BE2C (cell line): ENCODE data around the gene CDH4.
"Not testable (repeated sequence)": the region's sequence is repeated elsewhere in the genome, so short reads cannot be mapped to it uniquely, and the experiment has no call there.

Experiments used
- DNase-seq: peaks from one replicate; pipeline ENCODE4 v3.0.0-alpha.2; 2020
- H3K27me3 ChIP-seq: fragments of 250-450 bp; sonication (Bioruptor Pico); 2 replicates; pipeline ENCODE4 v1.5.1; 2020; ENCODE audit warnings: mild to moderate bottlenecking
- H3K36me3 ChIP-seq: fragments of 250-450 bp; sonication (Bioruptor Pico); 2 replicates; pipeline ENCODE4 v1.5.1; 2020; ENCODE audit warnings: mild to moderate bottlenecking
- H3K4me1 ChIP-seq: fragments of 250-450 bp; sonication (Bioruptor Pico); 2 replicates; pipeline ENCODE4 v1.5.1; 2020
- H3K4me3 ChIP-seq: 2 replicates; pipeline ENCODE4 v1.5.1; 2011; ENCODE audit warnings: low read depth, low read length
- H3K9me3 ChIP-seq: fragments of 250-450 bp; sonication (Bioruptor Pico); 2 replicates; pipeline ENCODE4 v1.5.1; 2020
- TF ChIP-seq, protein P1 (sequence below): IDR thresholded peaks from 2 replicates; pipeline ENCODE4 v1.5.1; 2012; ENCODE audit warnings: mild to moderate bottlenecking, low read depth, low read length

The CDH4 gene

DNA sequence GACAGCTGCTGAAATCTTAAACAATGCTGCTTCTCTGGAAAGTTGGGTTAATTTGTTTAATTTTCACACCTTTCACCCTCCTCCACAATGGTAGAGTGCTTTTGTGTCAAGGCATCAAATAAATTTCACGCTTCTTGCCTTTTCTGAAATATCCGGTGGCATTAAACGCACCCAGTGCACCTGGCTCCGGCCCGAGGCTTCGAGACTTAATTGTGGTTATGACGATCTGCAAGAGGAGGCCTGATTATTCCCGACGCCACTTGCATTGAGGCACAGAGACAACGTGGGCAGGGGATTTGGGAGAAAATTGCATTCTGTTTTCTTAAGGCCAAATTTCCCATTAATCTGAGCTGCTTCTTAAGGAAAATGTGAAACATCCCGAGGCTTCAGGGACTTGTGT lies 152.2 kb downstream of the CDH4 start:
- TF ChIP-seq, protein P1, sequence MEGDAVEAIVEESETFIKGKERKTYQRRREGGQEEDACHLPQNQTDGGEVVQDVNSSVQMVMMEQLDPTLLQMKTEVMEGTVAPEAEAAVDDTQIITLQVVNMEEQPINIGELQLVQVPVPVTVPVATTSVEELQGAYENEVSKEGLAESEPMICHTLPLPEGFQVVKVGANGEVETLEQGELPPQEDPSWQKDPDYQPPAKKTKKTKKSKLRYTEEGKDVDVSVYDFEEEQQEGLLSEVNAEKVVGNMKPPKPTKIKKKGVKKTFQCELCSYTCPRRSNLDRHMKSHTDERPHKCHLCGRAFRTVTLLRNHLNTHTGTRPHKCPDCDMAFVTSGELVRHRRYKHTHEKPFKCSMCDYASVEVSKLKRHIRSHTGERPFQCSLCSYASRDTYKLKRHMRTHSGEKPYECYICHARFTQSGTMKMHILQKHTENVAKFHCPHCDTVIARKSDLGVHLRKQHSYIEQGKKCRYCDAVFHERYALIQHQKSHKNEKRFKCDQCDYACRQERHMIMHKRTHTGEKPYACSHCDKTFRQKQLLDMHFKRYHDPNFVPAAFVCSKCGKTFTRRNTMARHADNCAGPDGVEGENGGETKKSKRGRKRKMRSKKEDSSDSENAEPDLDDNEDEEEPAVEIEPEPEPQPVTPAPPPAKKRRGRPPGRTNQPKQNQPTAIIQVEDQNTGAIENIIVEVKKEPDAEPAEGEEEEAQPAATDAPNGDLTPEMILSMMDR, result no peak
- Histone ChIP-seq H3K4me3 (no peak overlapping the region), H3K36me3 (no peaks in the 10 kb centered on the region), H3K9me3 (peaks cover 2% of the 10 kb centered on the region; the same call in 1 of the 2 replicates), H3K27me3 (no peaks in the 10 kb centered on the region), H3K4me1 (no peaks in the 10 kb centered on the region)
- DNase-seq, result no peak

DNA sequence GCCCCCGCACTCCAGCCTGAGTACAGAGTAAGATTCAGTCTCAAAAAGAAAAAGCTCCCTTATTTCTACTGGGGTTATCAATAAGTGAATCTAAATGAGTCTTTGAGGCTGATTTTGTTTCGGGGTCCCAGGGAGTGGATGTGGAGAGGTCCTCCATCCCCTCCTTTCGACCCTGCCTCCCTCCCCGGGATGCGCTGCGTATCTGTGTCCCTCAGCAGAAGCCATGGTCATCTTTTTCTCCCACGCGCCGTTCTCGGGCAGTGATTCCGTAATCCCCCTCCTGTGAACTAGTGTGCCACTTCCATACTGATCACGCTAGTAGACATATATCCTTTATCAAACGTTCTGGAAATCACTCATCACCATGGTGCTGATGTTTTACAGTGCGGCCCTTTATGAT lies 152.9 kb downstream of the CDH4 start:
- H3K4me3 ChIP-seq, result no peak overlapping the region
- no peaks in the 10 kb centered on the region for H3K4me1 ChIP-seq
- H3K36me3 ChIP-seq, result no peaks in the 10 kb centered on the region
- H3K9me3 ChIP-seq, result peaks cover 2% of the 10 kb centered on the region; the same call in 1 of the 2 replicates
- TF ChIP-seq, protein P1, result no peak
- H3K27me3 ChIP-seq, result no peaks in the 10 kb centered on the region
- no peak for DNase-seq

DNA sequence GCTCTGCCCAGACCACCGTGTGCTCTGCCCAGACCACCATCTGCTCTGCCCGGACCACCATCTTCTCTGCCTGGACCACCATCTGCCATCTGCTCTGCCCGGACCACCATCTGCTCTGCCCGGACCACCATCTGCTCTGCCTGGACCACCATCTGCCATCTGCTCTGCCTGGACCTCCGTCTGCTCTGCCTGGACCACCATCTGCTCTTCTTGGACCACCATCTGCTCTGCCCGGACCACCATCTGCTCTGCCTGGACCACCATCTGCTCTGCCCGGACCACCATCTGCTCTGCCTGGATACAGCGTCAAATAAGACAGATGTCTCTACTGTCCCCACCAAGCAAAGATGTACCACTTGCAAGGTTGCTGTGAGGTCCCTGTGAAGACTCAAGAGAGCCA lies 154.7 kb downstream of the CDH4 start:
- H3K36me3 ChIP-seq, H3K9me3 ChIP-seq, H3K27me3 ChIP-seq, H3K4me1 ChIP-seq, H3K4me3 ChIP-seq, DNase-seq: not testable (repeated sequence)

DNA sequence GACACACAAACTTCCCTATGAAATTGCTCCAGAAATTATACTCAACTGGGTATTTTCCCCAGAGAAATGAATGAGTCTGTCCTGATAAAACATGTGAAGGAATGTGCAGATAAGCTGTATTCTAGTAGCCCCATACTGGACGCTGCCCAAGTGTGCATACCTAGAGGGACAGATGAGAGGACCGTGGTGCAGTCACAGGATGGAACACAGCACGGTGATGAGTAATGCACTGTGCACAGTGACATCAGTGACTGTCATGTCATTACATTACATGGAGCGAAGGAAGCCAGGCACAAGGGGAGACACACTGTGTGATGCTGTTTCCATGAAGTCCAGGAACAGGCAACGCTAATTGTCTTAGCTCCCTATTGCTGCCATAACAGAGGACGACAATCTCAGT lies 155.5 kb downstream of the CDH4 start:
- H3K9me3 ChIP-seq, result no peaks in the 10 kb centered on the region; the same call in 1 of the 2 replicates
- no peaks in the 10 kb centered on the region for H3K27me3 ChIP-seq
- no peak for DNase-seq

DNA sequence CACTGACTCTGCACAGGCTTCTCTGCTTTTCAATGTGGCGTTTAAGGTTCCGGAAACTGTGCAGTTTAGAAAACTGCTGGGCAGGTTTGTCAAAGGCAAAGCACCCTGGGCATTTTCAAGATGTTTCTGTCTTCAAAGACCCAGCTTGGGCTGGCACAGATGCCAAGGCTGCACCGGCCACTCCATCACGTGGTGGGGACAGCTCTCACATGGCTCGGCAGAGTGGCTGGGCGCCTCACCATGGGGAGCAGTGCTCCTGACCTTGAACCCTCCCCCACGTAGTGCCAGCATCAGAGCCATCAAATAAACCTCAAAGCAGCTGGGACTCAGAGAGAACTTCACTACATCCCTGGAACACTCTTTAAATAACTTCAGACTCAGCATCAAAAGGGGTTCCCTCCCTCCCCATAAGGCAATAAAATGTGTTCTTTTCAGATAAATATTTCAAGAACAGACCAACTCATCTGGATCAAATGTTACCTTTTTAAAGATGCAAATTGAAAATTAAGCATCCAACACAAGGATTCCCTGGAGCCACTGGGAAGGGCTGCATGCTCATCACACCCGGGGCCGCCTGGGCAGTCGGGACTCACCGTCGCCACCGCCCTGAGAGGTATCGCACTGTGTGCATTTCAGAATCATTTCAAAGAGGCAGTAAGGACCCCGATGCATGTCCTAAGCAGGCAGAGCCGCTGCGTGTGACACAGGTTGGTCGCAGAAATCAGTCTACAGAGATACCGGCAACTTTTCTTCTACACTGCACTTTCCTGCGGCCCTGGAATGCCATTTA lies 157.1 kb downstream of the CDH4 start:
- no peaks in the 10 kb centered on the region; the same call in 1 of the 2 replicates for H3K9me3 ChIP-seq
- TF ChIP-seq, protein P1, result no peak
- no peak overlapping the region for H3K4me3 ChIP-seq
- no peak for DNase-seq
- no peaks in the 10 kb centered on the region for H3K27me3 ChIP-seq
- H3K4me1 ChIP-seq, result no peaks in the 10 kb centered on the region
- no peaks in the 10 kb centered on the region for H3K36me3 ChIP-seq

More for the DNA sequence above, 155.5 kb downstream of the CDH4 start:
- Histone ChIP-seq H3K36me3 (no peaks in the 10 kb centered on the region), H3K4me3 (no peak overlapping the region), H3K4me1 (no peaks in the 10 kb centered on the region)
- TF ChIP-seq, protein P1, result no peak

DNA sequence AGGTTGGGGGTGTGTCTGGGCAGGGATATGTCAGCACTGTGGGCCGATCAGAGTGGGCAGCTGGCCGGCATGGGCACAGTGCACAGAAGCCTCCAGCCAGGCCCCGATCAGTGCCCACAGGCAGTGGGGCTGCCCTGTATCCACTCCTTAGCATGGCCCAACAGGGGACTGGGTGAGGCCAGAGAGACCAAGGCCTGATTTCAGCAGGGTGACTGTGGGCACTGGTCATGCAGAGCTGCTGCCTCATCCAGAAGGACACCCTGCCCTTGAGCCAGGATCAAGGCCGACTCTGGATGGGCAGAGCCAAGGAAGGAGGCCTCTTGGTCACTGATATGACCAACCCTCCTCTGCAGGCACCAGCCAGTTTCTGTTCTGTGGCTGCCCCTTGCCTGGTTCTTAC lies 159.7 kb downstream of the CDH4 start:
- TF ChIP-seq, protein P1, result no peak
- Histone ChIP-seq H3K9me3 (no peaks in the 10 kb centered on the region; the same call in 1 of the 2 replicates), H3K4me1 (no peaks in the 10 kb centered on the region), H3K36me3 (no peaks in the 10 kb centered on the region), H3K27me3 (no peaks in the 10 kb centered on the region), H3K4me3 (no peak overlapping the region)
- DNase-seq, result no peak
